Endothelial cell of umbilical vein (primary cell): ENCODE results near the gene SBF1. TPM values are rescaled to one million over a fixed set of nuclear protein-coding genes. Genes with fewer than 3 reads are reported as not detected.

Experiments used
- BruUV-seq: library from RNA; stranded (reverse); fragments of 400-500 nt; replicated peaks from 2 replicates; lab custom pipeline; 2021; lab: Mats Ljungman, UMichigan
- CTCF ChIA-PET: fragments of 300-600, 350-600 bp; sonication (Branson Sonifier 250); formaldehyde crosslinking; loops from one replicate; lab custom pipeline; 2021; ENCODE audit warnings: antibody characterized with exemption, inconsistent platforms; lab: Charles Lee
- POLR2A ChIA-PET: fragments of 300-600, 350-600 bp; sonication (Branson Sonifier 250); formaldehyde crosslinking; loops from one replicate; lab custom pipeline; 2021; ENCODE audit warnings: antibody characterized with exemption, inconsistent platforms; lab: Charles Lee
- DNase-seq: peaks from one replicate; pipeline ENCODE4 v3.0.0-alpha.2; 2011; ENCODE audit warnings: low read depth, low spot score
- FAIRE-seq: peaks from 2 replicates; lab custom pipeline; 2011; peaks lifted over from hg19 to GRCh38; lab: Jason Lieb, UNC
- H2AFZ ChIP-seq: 2 replicates; pipeline ENCODE4 v1.6.0; 2012; ENCODE audit warnings: low read depth, low read length, control low read depth, inconsistent platforms
- H3K27ac ChIP-seq: 2 replicates; pipeline ENCODE4 v1.5.1; 2011; ENCODE audit warnings: low read depth, mild to moderate bottlenecking, control low read depth, low read length, moderate library complexity; ENCODE audit not compliant: insufficient read depth
- H3K27me3 ChIP-seq, 2 experiments: 2 replicates each; pipeline versions ENCODE4 v1.6.0 to v1.6.1; 2011; ENCODE audit warnings: low read length in 2 of 2, mixed read lengths in 1 of 2; ENCODE audit not compliant: control insufficient read depth in 2 of 2, insufficient read depth in 2 of 2
- H3K36me3 ChIP-seq, 2 experiments: 2 replicates in 1 of 2; 3 replicates in 1 of 2; pipeline ENCODE4 v1.5.1; 2011; ENCODE audit warnings: low read length in 2 of 2, mild to moderate bottlenecking in 1 of 2, moderate library complexity in 1 of 2; ENCODE audit not compliant: control insufficient read depth in 2 of 2, insufficient read depth in 2 of 2; ENCODE audit errors: extremely low read depth in 1 of 2
- H3K4me1 ChIP-seq: 3 replicates; pipeline ENCODE4 v1.5.1; 2011; ENCODE audit warnings: mild to moderate bottlenecking, low read length; ENCODE audit not compliant: control insufficient read depth, insufficient read depth; ENCODE audit errors: extremely low read depth
- H3K4me2 ChIP-seq: 2 replicates; pipeline ENCODE4 v1.6.1; 2011; ENCODE audit warnings: low read length, control low read depth, mixed read lengths; ENCODE audit not compliant: insufficient read depth
- H3K4me3 ChIP-seq, 3 experiments: fragments of 200-600 bp in 1 of 3; sonication (generic), shearing (Covaris generic) in 1 of 3; replicated peaks in 1 of 3; 2 replicates each; pipeline ENCODE4 v1.5.1; 2011 to 2016; ENCODE audit warnings: control low read depth in 3 of 3, low read length in 3 of 3, mild to moderate bottlenecking in 2 of 3, inconsistent platforms in 1 of 3, low read depth in 1 of 3, moderate library complexity in 1 of 3; ENCODE audit not compliant: insufficient read depth in 1 of 3
- H3K79me2 ChIP-seq: 2 replicates; pipeline ENCODE4 v1.6.0; 2012; ENCODE audit warnings: low read length, inconsistent platforms; ENCODE audit not compliant: control insufficient read depth, insufficient read depth
- H3K9ac ChIP-seq: replicated peaks from 2 replicates; pipeline ENCODE3; 2011; ENCODE audit warnings: low read length, control low read depth; ENCODE audit not compliant: insufficient read depth; ENCODE audit errors: extremely low read depth
- H3K9me1 ChIP-seq: replicated peaks from 3 replicates; pipeline ENCODE4 v1.6.0; 2011; ENCODE audit warnings: mild to moderate bottlenecking, low read length; ENCODE audit not compliant: control insufficient read depth, insufficient read depth; ENCODE audit errors: extremely low read depth
- H3K9me3 ChIP-seq: replicated peaks from 2 replicates; pipeline ENCODE4 v1.5.1; 2012; ENCODE audit warnings: low read length, inconsistent platforms; ENCODE audit not compliant: control insufficient read depth, insufficient read depth
- H4K20me1 ChIP-seq: replicated peaks from 2 replicates; pipeline ENCODE3; 2011; ENCODE audit warnings: mild to moderate bottlenecking, low read length; ENCODE audit not compliant: control insufficient read depth, insufficient read depth; ENCODE audit errors: extremely low read depth
- CTCF ChIP-seq, 2 donors: IDR thresholded peaks; 1 replicate in 1 of 2; 2 replicates in 1 of 2; pipeline ENCODE4 v1.5.1; 2011; ENCODE audit warnings: low read length in 2 of 2, mild to moderate bottlenecking in 2 of 2, moderate library complexity in 2 of 2, control low read depth in 1 of 2, inconsistent platforms in 1 of 2, low read depth in 1 of 2; ENCODE audit not compliant: insufficient read depth in 1 of 2; ENCODE audit errors: extremely low read depth in 1 of 2
- EZH2 ChIP-seq: IDR thresholded peaks from 2 replicates; pipeline ENCODE4 v1.6.1; 2012; ENCODE audit warnings: borderline replicate concordance, low read depth, mild to moderate bottlenecking, moderate library complexity, low read length, inconsistent platforms; ENCODE audit not compliant: severe bottlenecking
- dilution Hi-C: fragments of 300-500 bp; cut with MboI; formaldehyde crosslinking; loops from one replicate; pipeline ENCODE4 v1.15.0; 2019; ENCODE audit warnings: low sequenced_read_pairs; ENCODE audit not compliant: extremely low pct_ligation_motif_present
- intact Hi-C: fragments of 100-400 bp; cut with micrococcal nuclease; formaldehyde crosslinking; loops from one replicate; pipeline ENCODE4 v1.10.0; 2022
- polyA plus RNA-seq, 4 experiments: library from polyadenylated mRNA; depleted of rRNA in 3 of 4; stranded (reverse) in 3 of 4; unstranded in 1 of 4; fragments of >200 nt; gene quantifications; 2 replicates each; pipeline versions ENCODE4 v1.2.1 to v1.2.3, GENCODE V29; 2011 to 2012; ENCODE audit warnings: missing spikeins in 1 of 4
- total RNA-seq: library from RNA; stranded (reverse); gene quantifications from 2 replicates; pipeline ENCODE4 v1.2.3, GENCODE V29; 2021

SBF1 gene
- total and polyA plus RNA-seq, 2 donors (not counting 3 experiments of a cell fraction or from before 2014, with no cell fraction given) = 36.3 to 68.6 TPM

GRCh38 chr22:50503475-50504145, 28.8 kb upstream of the SBF1 start:
- H4K20me1 ChIP-seq = no peaks in the 10 kb centered on the region
- TF ChIP-seq CTCF (IDR thresholded peaks at IDR 0.05; ENCODE audit: extremely low read depth in 1 of 2, insufficient read depth in 1 of 2, low read depth in 1 of 2, low read length in 2 of 2) (peak in 1 of 2 donors; percentile 2), EZH2 (no peak)
- H3K4me1 ChIP-seq = peaks cover 7% of the 10 kb centered on the region
- DNase-seq (no peak), FAIRE-seq (no peak)
- no peaks in the 10 kb centered on the region for H3K9me3 ChIP-seq
- H3K36me3 ChIP-seq = peaks cover 6 to 22% of the 10 kb centered on the region in 2 experiments
- H3K27ac ChIP-seq = no peak overlapping the region
- no peak overlapping the region for H3K4me3 ChIP-seq
- POLR2A ChIA-PET = no interaction called here
- H3K9me1 ChIP-seq = no peaks in the 10 kb centered on the region
- no peak overlapping the region for H2AFZ ChIP-seq
- dilution Hi-C loops (no loop called here), intact Hi-C loops (no loop called here)
- H3K9ac ChIP-seq = no peak overlapping the region
- BruUV-seq = no TSS peak
- CTCF ChIA-PET = interaction anchor here (1.0 kb wide), 1 partner anchor 21 kb away, joined by 3 read pairs; no protein-coding TSS in a partner anchor
- no peak overlapping the region for H3K4me2 ChIP-seq
- peaks cover 16% of the 10 kb centered on the region for H3K79me2 ChIP-seq
- no peaks in the 10 kb centered on the region for H3K27me3 ChIP-seq
